ENCODE results near the gene S100A13.
"Not testable (repeated sequence)": the region's sequence is repeated elsewhere in the genome, so short reads cannot be mapped to it uniquely, and the experiment has no call there.

The S100A13 gene

GRCh38 chr1:153626904-153627714 is at the start of gene S100A13:
TSS of gene S100A13 (minus strand) at chr1:153627505. CDS start at chr1:153626472, 1,033 bp downstream.
- Histone ChIP-seq H3K9me3 (ENCODE audit: control insufficient read depth, low read length) (no peaks in the 10 kb centered on the region), H3K4me3 (ENCODE audit: low read length) (peak within 1 kb of the TSS; percentile 38), H3K9ac (ENCODE audit: low read length) (peak within 1 kb of the TSS; percentile 88), H3K27me3 (ENCODE audit: control insufficient read depth, insufficient read depth, low read length) (no peaks in the 10 kb centered on the region), H3K36me3 (ENCODE audit: control insufficient read depth, insufficient read depth, low read length) (no peaks in the 10 kb centered on the region), H3K4me1 (ENCODE audit: control insufficient read depth, insufficient read depth, low read length) (peaks cover 32% of the 10 kb centered on the region)

- Histone ChIP-seq H3K27me3 (ENCODE audit: control insufficient read depth, insufficient read depth, low read length) (peaks cover 13% of the 10 kb centered on the region), H3K4me3 (ENCODE audit: low read length) (no peak overlapping the region), H3K9me3 (ENCODE audit: control insufficient read depth, low read length) (no peaks in the 10 kb centered on the region), H3K4me1 (ENCODE audit: control insufficient read depth, insufficient read depth, low read length) (peaks cover 16% of the 10 kb centered on the region), H3K9ac (ENCODE audit: low read length) (no peak overlapping the region), H3K36me3 (ENCODE audit: control insufficient read depth, insufficient read depth, low read length) (no peaks in the 10 kb centered on the region)
Observed at GRCh38 chr1:153673511-153673910, 46.2 kb upstream of the S100A13 start.

- H3K27me3 ChIP-seq (ENCODE audit: control insufficient read depth, insufficient read depth, low read length); H3K36me3 ChIP-seq (ENCODE audit: control insufficient read depth, insufficient read depth, low read length); H3K9me3 ChIP-seq (ENCODE audit: control insufficient read depth, low read length); H3K4me1 ChIP-seq (ENCODE audit: control insufficient read depth, insufficient read depth, low read length): not testable (repeated sequence)
- H3K9ac ChIP-seq (ENCODE audit: low read length): peak overlapping the region; percentile 24
- peak overlapping the region; percentile 11 for H3K4me3 ChIP-seq (ENCODE audit: low read length)
Observed at GRCh38 chr1:153671628-153672353, 44.5 kb upstream of the S100A13 start.

- H3K4me3 ChIP-seq (ENCODE audit: low read length): peak within 1 kb of the TSS; percentile 67
Observed at GRCh38 chr1:153670859-153671627, 43.7 kb upstream of the S100A13 start, which contains the start of gene ILF2. TSS of gene ILF2 (minus strand) at chr1:153670993. CDS start at chr1:153670922, 71 bp downstream.

GRCh38 chr1:153670257-153670858 is 43.1 kb upstream of the S100A13 start:
- H3K4me3 ChIP-seq (ENCODE audit: low read length): peak overlapping the region; percentile 67
- H3K9ac ChIP-seq (ENCODE audit: low read length): peak overlapping the region; percentile 94
- H3K36me3 ChIP-seq (ENCODE audit: control insufficient read depth, insufficient read depth, low read length): peaks cover 6% of the 10 kb centered on the region
- no peaks in the 10 kb centered on the region for H3K9me3 ChIP-seq (ENCODE audit: control insufficient read depth, low read length)
- H3K4me1 ChIP-seq (ENCODE audit: control insufficient read depth, insufficient read depth, low read length): peaks cover 4% of the 10 kb centered on the region
- H3K27me3 ChIP-seq (ENCODE audit: control insufficient read depth, insufficient read depth, low read length): no peaks in the 10 kb centered on the region

More at GRCh38 chr1:153670859-153671627, 43.7 kb upstream of the S100A13 start, which contains the start of gene ILF2:
- Histone ChIP-seq H3K27me3 (ENCODE audit: control insufficient read depth, insufficient read depth, low read length) (no peaks in the 10 kb centered on the region), H3K36me3 (ENCODE audit: control insufficient read depth, insufficient read depth, low read length) (peaks cover 6% of the 10 kb centered on the region), H3K4me1 (ENCODE audit: control insufficient read depth, insufficient read depth, low read length) (peaks cover 4% of the 10 kb centered on the region), H3K9me3 (ENCODE audit: control insufficient read depth, low read length) (no peaks in the 10 kb centered on the region), H3K9ac (ENCODE audit: low read length) (peak within 1 kb of the TSS; percentile 94)

GRCh38 chr1:153669606-153670005 is 42.3 kb upstream of the S100A13 start:
- H3K4me3 ChIP-seq (ENCODE audit: low read length): peak overlapping the region; percentile 67
- H3K36me3 ChIP-seq (ENCODE audit: control insufficient read depth, insufficient read depth, low read length): peaks cover 6% of the 10 kb centered on the region
- no peaks in the 10 kb centered on the region for H3K9me3 ChIP-seq (ENCODE audit: control insufficient read depth, low read length)
- H3K4me1 ChIP-seq (ENCODE audit: control insufficient read depth, insufficient read depth, low read length): peaks cover 4% of the 10 kb centered on the region
- H3K27me3 ChIP-seq (ENCODE audit: control insufficient read depth, insufficient read depth, low read length): no peaks in the 10 kb centered on the region
- peak overlapping the region; percentile 94 for H3K9ac ChIP-seq (ENCODE audit: low read length)

- not testable (repeated sequence) for H3K36me3 ChIP-seq (ENCODE audit: control insufficient read depth, insufficient read depth, low read length); H3K9me3 ChIP-seq (ENCODE audit: control insufficient read depth, low read length); H3K27me3 ChIP-seq (ENCODE audit: control insufficient read depth, insufficient read depth, low read length); H3K4me1 ChIP-seq (ENCODE audit: control insufficient read depth, insufficient read depth, low read length); H3K4me3 ChIP-seq (ENCODE audit: low read length); H3K9ac ChIP-seq (ENCODE audit: low read length)
Observed at GRCh38 chr1:153668672-153669071, 41.4 kb upstream of the S100A13 start.

GRCh38 chr1:153667439-153667838 is 40.1 kb upstream of the S100A13 start:
- H3K36me3 ChIP-seq (ENCODE audit: control insufficient read depth, insufficient read depth, low read length): peaks cover 6% of the 10 kb centered on the region
- no peak overlapping the region for H3K4me3 ChIP-seq (ENCODE audit: low read length)

GRCh38 chr1:153663211-153663610 is 35.9 kb upstream of the S100A13 start:
- no peaks in the 10 kb centered on the region for H3K27me3 ChIP-seq (ENCODE audit: control insufficient read depth, insufficient read depth, low read length)
- H3K9me3 ChIP-seq (ENCODE audit: control insufficient read depth, low read length): no peaks in the 10 kb centered on the region
- H3K36me3 ChIP-seq (ENCODE audit: control insufficient read depth, insufficient read depth, low read length): peaks cover 11% of the 10 kb centered on the region
- no peak overlapping the region for H3K9ac ChIP-seq (ENCODE audit: low read length)
- H3K4me1 ChIP-seq (ENCODE audit: control insufficient read depth, insufficient read depth, low read length): peaks cover 9% of the 10 kb centered on the region
- H3K4me3 ChIP-seq (ENCODE audit: low read length): no peak overlapping the region

More at GRCh38 chr1:153667439-153667838, 40.1 kb upstream of the S100A13 start:
- Histone ChIP-seq H3K4me1 (ENCODE audit: control insufficient read depth, insufficient read depth, low read length) (peaks cover 4% of the 10 kb centered on the region), H3K27me3 (ENCODE audit: control insufficient read depth, insufficient read depth, low read length) (no peaks in the 10 kb centered on the region), H3K9ac (ENCODE audit: low read length) (no peak overlapping the region), H3K9me3 (ENCODE audit: control insufficient read depth, low read length) (no peaks in the 10 kb centered on the region)

GRCh38 chr1:153662269-153662668 is 35.0 kb upstream of the S100A13 start:
- H3K9me3 ChIP-seq (ENCODE audit: control insufficient read depth, low read length): no peaks in the 10 kb centered on the region
- H3K9ac ChIP-seq (ENCODE audit: low read length): no peak overlapping the region
- H3K4me3 ChIP-seq (ENCODE audit: low read length): no peak overlapping the region
- H3K36me3 ChIP-seq (ENCODE audit: control insufficient read depth, insufficient read depth, low read length): peaks cover 11% of the 10 kb centered on the region
- H3K27me3 ChIP-seq (ENCODE audit: control insufficient read depth, insufficient read depth, low read length): no peaks in the 10 kb centered on the region
- peaks cover 14% of the 10 kb centered on the region for H3K4me1 ChIP-seq (ENCODE audit: control insufficient read depth, insufficient read depth, low read length)

- peaks cover 14% of the 10 kb centered on the region for H3K4me1 ChIP-seq (ENCODE audit: control insufficient read depth, insufficient read depth, low read length)
- peaks cover 5% of the 10 kb centered on the region for H3K36me3 ChIP-seq (ENCODE audit: control insufficient read depth, insufficient read depth, low read length)
- H3K9me3 ChIP-seq (ENCODE audit: control insufficient read depth, low read length): no peaks in the 10 kb centered on the region
- H3K9ac ChIP-seq (ENCODE audit: low read length): no peak overlapping the region
- H3K4me3 ChIP-seq (ENCODE audit: low read length): no peak overlapping the region
- H3K27me3 ChIP-seq (ENCODE audit: control insufficient read depth, insufficient read depth, low read length): no peaks in the 10 kb centered on the region
Observed at GRCh38 chr1:153661111-153661708, 33.9 kb upstream of the S100A13 start.
